Caco-2 (cell line): ENCODE results near the gene PDYN. TPM values are rescaled to one million over a fixed set of nuclear protein-coding genes. Genes with fewer than 3 reads are reported as not detected.

Experiments used
- BruUV-seq: library from RNA; stranded (reverse); fragments of 400-500 nt; replicated peaks from 2 replicates; lab custom pipeline; 2021; lab: Mats Ljungman, UMichigan
- CTCF ChIA-PET: fragments of 300-600 bp; sonication (Branson Sonifier 250); formaldehyde crosslinking; loops from one replicate; lab custom pipeline; 2022; ENCODE audit warnings: antibody characterized with exemption; lab: Charles Lee
- POLR2A ChIA-PET: fragments of 300-600 bp; sonication (Branson Sonifier 250); formaldehyde crosslinking; loops from one replicate; lab custom pipeline; 2022; ENCODE audit warnings: antibody characterized with exemption; lab: Charles Lee
- DNase-seq, 2 experiments: peaks; one replicate each; pipeline versions ENCODE4 v3.0.0 to v3.0.0-alpha.2; 2020 to 2022
- H3K27me3 ChIP-seq: replicated peaks from 2 replicates; pipeline ENCODE4 v1.6.0; 2011; ENCODE audit warnings: low read length; ENCODE audit not compliant: control insufficient read depth, insufficient read depth
- H3K36me3 ChIP-seq: 2 replicates; pipeline ENCODE4 v1.5.1; 2011; ENCODE audit warnings: low read length; ENCODE audit not compliant: control insufficient read depth, insufficient read depth
- H3K4me1 ChIP-seq: fragments of 250-450 bp; sonication (Bioruptor Pico); 2 replicates; pipeline ENCODE4 v1.5.1; 2020; ENCODE audit warnings: mild to moderate bottlenecking
- H3K4me3 ChIP-seq: 2 replicates; pipeline ENCODE4 v1.5.1; 2011; ENCODE audit warnings: low read depth, mild to moderate bottlenecking, control low read depth, low read length
- H3K9me3 ChIP-seq: fragments of 250-450 bp; sonication (Bioruptor Pico); 2 replicates; pipeline ENCODE4 v1.5.1; 2020; ENCODE audit warnings: mild to moderate bottlenecking, moderate library complexity
- H3K27ac Mint-ChIP-seq: one replicate; pipeline ENCODE4 v1.8.0; 2022; ENCODE audit warnings: mixed read lengths; ENCODE audit not compliant: unreplicated experiment
- H3K27me3 Mint-ChIP-seq: one replicate; pipeline ENCODE4 v1.8.0; 2022; ENCODE audit warnings: mixed read lengths; ENCODE audit not compliant: insufficient read depth, unreplicated experiment
- H3K36me3 Mint-ChIP-seq: one replicate; pipeline ENCODE4 v1.8.0; 2022; ENCODE audit warnings: mild to moderate bottlenecking, mixed read lengths; ENCODE audit not compliant: insufficient read depth, unreplicated experiment
- H3K4me1 Mint-ChIP-seq: one replicate; pipeline ENCODE4 v1.8.0; 2022; ENCODE audit warnings: low read depth, mixed read lengths; ENCODE audit not compliant: unreplicated experiment
- H3K4me3 Mint-ChIP-seq: one replicate; pipeline ENCODE4 v1.8.0; 2022; ENCODE audit warnings: mild to moderate bottlenecking, moderate library complexity, mixed read lengths; ENCODE audit not compliant: unreplicated experiment
- H3K9me3 Mint-ChIP-seq: one replicate; pipeline ENCODE4 v1.8.0; 2022; ENCODE audit warnings: mixed read lengths; ENCODE audit not compliant: unreplicated experiment
- CTCF ChIP-seq, 2 experiments: fragments of 200-600 bp in 1 of 2; IDR thresholded peaks; 1 replicate in 1 of 2; 2 replicates in 1 of 2; pipeline versions ENCODE4 v1.5.1 to v1.8.0; 2011 to 2022; ENCODE audit warnings: antibody characterized with exemption in 1 of 2, control low read depth in 1 of 2, inconsistent platforms in 1 of 2, low read depth in 1 of 2, low read length in 1 of 2, mild to moderate bottlenecking in 1 of 2, moderate library complexity in 1 of 2; ENCODE audit not compliant: insufficient read depth in 1 of 2, severe bottlenecking in 1 of 2, unreplicated experiment in 1 of 2
- intact Hi-C: fragments of 100-400 bp; cut with micrococcal nuclease; formaldehyde crosslinking; loops from one replicate; pipeline ENCODE4 v1.10.0; 2022; ENCODE audit not compliant: unreplicated experiment
- total RNA-seq: library from RNA; stranded (reverse); gene quantifications from 2 replicates; pipeline ENCODE4 v1.2.3, GENCODE V29; 2022

Gene PDYN
- total RNA-seq, 1 experiment from 2014 or later: not detected

GRCh38 chr20:1959156-1959555 is 34.7 kb downstream of the PDYN start:
- H3K36me3 Mint-ChIP-seq: no peaks in the 10 kb centered on the region
- no peak overlapping the region for H3K27ac Mint-ChIP-seq
- H3K4me3 Mint-ChIP-seq: no peak overlapping the region
- no peaks in the 10 kb centered on the region for H3K9me3 Mint-ChIP-seq
- Histone ChIP-seq H3K9me3 (no peaks in the 10 kb centered on the region), H3K4me3 (no peak overlapping the region), H3K36me3 (no peaks in the 10 kb centered on the region), H3K4me1 (0 out of 2 replicates have a peak, but pooled peaks cover 4% of the 10 kb centered on the region), H3K27me3 (no peaks in the 10 kb centered on the region)
- DNase-seq: no peak
- ChIA-PET POLR2A (no interaction called here), CTCF (interaction anchor here (1.1 kb wide), 1 partner anchor 59 kb away, joined by 3 read pairs; no protein-coding TSS in a partner anchor)
- no TSS peak for BruUV-seq
- peaks cover 9% of the 10 kb centered on the region for H3K27me3 Mint-ChIP-seq
- peaks cover 14% of the 10 kb centered on the region for H3K4me1 Mint-ChIP-seq
- no peak for TF ChIP-seq CTCF (IDR thresholded peaks at IDR 0.05; ENCODE audit: insufficient read depth in 1 of 2, low read depth in 1 of 2, low read length in 1 of 2, severe bottlenecking in 1 of 2, unreplicated experiment in 1 of 2)
- intact Hi-C loops: loop anchor here (5.0 kb wide), 1 partner anchor 157 kb away; no protein-coding TSS in a partner anchor

- no peaks in the 10 kb centered on the region for H3K9me3 ChIP-seq
- no peak overlapping the region for H3K4me3 Mint-ChIP-seq
- no peak overlapping the region for H3K4me3 ChIP-seq
- no peak for DNase-seq
- H3K27me3 Mint-ChIP-seq: peaks cover 9% of the 10 kb centered on the region
- ChIA-PET CTCF (interaction anchor here (1.1 to 1.2 kb wide), 2 partner anchors 58 to 214 kb away, joined by 3 read pairs; no protein-coding TSS in a partner anchor), POLR2A (no interaction called here)
- no peaks in the 10 kb centered on the region for H3K36me3 Mint-ChIP-seq
- 0 out of 2 replicates have a peak, but pooled peaks cover 4% of the 10 kb centered on the region for H3K4me1 ChIP-seq
- intact Hi-C loops: loop anchor here (5.0 kb wide), 1 partner anchor 156 kb away; no protein-coding TSS in a partner anchor
- H3K4me1 Mint-ChIP-seq: peaks cover 13% of the 10 kb centered on the region
- no TSS peak for BruUV-seq
- H3K27ac Mint-ChIP-seq: no peak overlapping the region
- H3K36me3 ChIP-seq: no peaks in the 10 kb centered on the region
- H3K27me3 ChIP-seq: no peaks in the 10 kb centered on the region
- no peaks in the 10 kb centered on the region for H3K9me3 Mint-ChIP-seq
- no peak for TF ChIP-seq CTCF (IDR thresholded peaks at IDR 0.05; ENCODE audit: insufficient read depth in 1 of 2, low read depth in 1 of 2, low read length in 1 of 2, severe bottlenecking in 1 of 2, unreplicated experiment in 1 of 2)
Measured at GRCh38 chr20:1958426-1958825, 35.4 kb downstream of the PDYN start.

GRCh38 chr20:1955217-1955616 is 38.6 kb downstream of the PDYN start:
- H3K36me3 ChIP-seq: no peaks in the 10 kb centered on the region
- peaks cover 6% of the 10 kb centered on the region for H3K4me1 Mint-ChIP-seq
- no peak overlapping the region for H3K4me3 Mint-ChIP-seq
- intact Hi-C loops: loop anchor here (5.0 kb wide), 1 partner anchor 153 kb away; no protein-coding TSS in a partner anchor
- no peaks in the 10 kb centered on the region for H3K27me3 ChIP-seq
- H3K4me1 ChIP-seq: 0 out of 2 replicates have a peak, but pooled peaks cover 4% of the 10 kb centered on the region
- H3K9me3 ChIP-seq: no peaks in the 10 kb centered on the region
- DNase-seq: no peak
- H3K4me3 ChIP-seq: no peak overlapping the region
- H3K36me3 Mint-ChIP-seq: no peaks in the 10 kb centered on the region
- no peaks in the 10 kb centered on the region for H3K9me3 Mint-ChIP-seq
- ChIA-PET CTCF (interaction anchor here (1.7 kb wide), 1 partner anchor 11 kb away, joined by 3 read pairs; no protein-coding TSS in a partner anchor), POLR2A (no interaction called here)
- no TSS peak for BruUV-seq
- no peak overlapping the region for H3K27ac Mint-ChIP-seq
- H3K27me3 Mint-ChIP-seq: no peaks in the 10 kb centered on the region
- no peak for TF ChIP-seq CTCF (IDR thresholded peaks at IDR 0.05; ENCODE audit: insufficient read depth in 1 of 2, low read depth in 1 of 2, low read length in 1 of 2, severe bottlenecking in 1 of 2, unreplicated experiment in 1 of 2)
